Kidney (tissue), 14 donors: ENCODE data around the gene PUM1. TPM values are rescaled to one million over a fixed set of nuclear protein-coding genes. Genes with fewer than 3 reads are reported as not detected.

ENCODE experiments used
- DNase-seq, 5 donors: peaks; one replicate each; pipeline ENCODE4 v3.0.0-alpha.2; 2013 to 2020
- FAIRE-seq: peaks from 2 replicates; lab custom pipeline; 2012; peaks lifted over from hg19 to GRCh38; lab: Jason Lieb, UNC
- H3K27ac ChIP-seq, 2 donors: one replicate each; pipeline ENCODE4 v1.7.0; 2013; ENCODE audit warnings: low read depth in 2 of 2, low read length in 2 of 2, inconsistent platforms in 1 of 2
- H3K27me3 ChIP-seq: one replicate; pipeline ENCODE4 v1.7.1; 2013; ENCODE audit warnings: low read length, inconsistent platforms; ENCODE audit not compliant: control insufficient read depth, insufficient read depth
- H3K36me3 ChIP-seq, 3 donors: one replicate each; pipeline versions ENCODE4 v1.7.0 to v1.7.1; 2013; ENCODE audit warnings: low read length in 3 of 3, control low read depth in 1 of 3, inconsistent platforms in 1 of 3; ENCODE audit not compliant: insufficient read depth in 3 of 3, control insufficient read depth in 2 of 3
- H3K4me1 ChIP-seq, 3 donors: one replicate each; pipeline versions ENCODE4 v1.7.0 to v1.7.1; 2013; ENCODE audit warnings: low read length in 3 of 3, inconsistent platforms in 1 of 3, low read depth in 1 of 3; ENCODE audit not compliant: control insufficient read depth in 2 of 3, insufficient read depth in 2 of 3
- H3K4me3 ChIP-seq, 3 donors: one replicate each; pipeline versions ENCODE4 v1.7.0 to v1.8.1; 2013; ENCODE audit warnings: low read length in 3 of 3, control low read depth in 1 of 3, inconsistent platforms in 1 of 3
- H3K9ac ChIP-seq, 3 donors: one replicate each; pipeline versions ENCODE4 v1.7.0 to v1.7.1; 2013; ENCODE audit warnings: low read length in 3 of 3, control low read depth in 1 of 3, inconsistent platforms in 1 of 3
- H3K9me3 ChIP-seq, 3 donors: one replicate each; pipeline versions ENCODE4 v1.7.0 to v1.7.1; 2013; ENCODE audit warnings: low read length in 3 of 3, control low read depth in 1 of 3, inconsistent platforms in 1 of 3; ENCODE audit not compliant: control insufficient read depth in 2 of 3, insufficient read depth in 1 of 3
- intact Hi-C: fragments of 100-400 bp; cut with DNase I; formaldehyde crosslinking; loops from one replicate; pipeline ENCODE4 v1.11.1; 2022
- polyA plus RNA-seq: library from polyadenylated mRNA; stranded (reverse); fragments of 350-450 nt; fragmentation: Illumina TruSeq; extraction: RNeasy Lipid Tissue Mini Kit (QIAGEN cat#74804); gene quantifications from one replicate; pipeline ENCODE4 v1.2.3, GENCODE V29; 2014; ENCODE audit warnings: low read depth, low replicate concordance; ENCODE audit not compliant: insufficient read depth
- total RNA-seq: library from RNA; stranded (reverse); fragmentation: NEBNext Ultra II Directional; extraction: Animal tissue kit (Norgen Biotek cat#: 25700); gene quantifications from one replicate; pipeline ENCODE4 v1.2.1, GENCODE V29; 2021
- TF ChIP-seq, protein P1 (sequence below): IDR thresholded peaks from 3 replicates; pipeline ENCODE4 v1.5.1; 2012; ENCODE audit warnings: mild to moderate bottlenecking, moderate library complexity, borderline replicate concordance; ENCODE audit not compliant: insufficient read depth; ENCODE audit errors: extremely low read depth
- donor health status: control.
- donor health status: control.
- donor health status: control.
- donor health status: control.
- donor health status: control.
- donor health status: DM: yes; HTN: yes; CAD: no.
- donor health status: Normal renal cell carcinoma (clear cell type).

The PUM1 gene
- total and polyA plus RNA-seq, 2 donors from 2014 or later: 19.1 to 150 TPM

DNA sequence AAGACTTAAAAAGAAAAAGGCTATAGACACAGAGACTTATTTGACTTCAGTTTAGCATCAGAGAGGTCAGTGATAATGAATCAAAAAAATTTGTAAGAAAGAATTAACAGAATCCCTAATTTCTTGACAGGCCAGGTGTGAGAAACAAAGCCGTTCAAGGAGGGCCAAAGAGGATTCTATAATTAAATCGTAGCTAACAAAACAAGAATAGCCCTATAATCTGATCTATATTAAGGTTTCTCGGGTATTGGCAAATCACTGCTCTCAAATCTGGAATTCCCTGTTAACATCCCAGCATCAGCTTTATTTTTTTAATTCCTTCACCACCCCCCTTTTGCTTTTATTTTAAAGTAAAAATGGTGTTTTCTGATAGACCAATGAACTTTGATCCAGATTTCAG lies 60.3 kb downstream of the PUM1 start:
- TF ChIP-seq, protein P1, sequence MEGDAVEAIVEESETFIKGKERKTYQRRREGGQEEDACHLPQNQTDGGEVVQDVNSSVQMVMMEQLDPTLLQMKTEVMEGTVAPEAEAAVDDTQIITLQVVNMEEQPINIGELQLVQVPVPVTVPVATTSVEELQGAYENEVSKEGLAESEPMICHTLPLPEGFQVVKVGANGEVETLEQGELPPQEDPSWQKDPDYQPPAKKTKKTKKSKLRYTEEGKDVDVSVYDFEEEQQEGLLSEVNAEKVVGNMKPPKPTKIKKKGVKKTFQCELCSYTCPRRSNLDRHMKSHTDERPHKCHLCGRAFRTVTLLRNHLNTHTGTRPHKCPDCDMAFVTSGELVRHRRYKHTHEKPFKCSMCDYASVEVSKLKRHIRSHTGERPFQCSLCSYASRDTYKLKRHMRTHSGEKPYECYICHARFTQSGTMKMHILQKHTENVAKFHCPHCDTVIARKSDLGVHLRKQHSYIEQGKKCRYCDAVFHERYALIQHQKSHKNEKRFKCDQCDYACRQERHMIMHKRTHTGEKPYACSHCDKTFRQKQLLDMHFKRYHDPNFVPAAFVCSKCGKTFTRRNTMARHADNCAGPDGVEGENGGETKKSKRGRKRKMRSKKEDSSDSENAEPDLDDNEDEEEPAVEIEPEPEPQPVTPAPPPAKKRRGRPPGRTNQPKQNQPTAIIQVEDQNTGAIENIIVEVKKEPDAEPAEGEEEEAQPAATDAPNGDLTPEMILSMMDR: no peak
- Histone ChIP-seq H3K9me3 (no peaks in the 10 kb centered on the region), H3K27me3 (no peaks in the 10 kb centered on the region), H3K27ac (no peak overlapping the region), H3K9ac (no peak overlapping the region), H3K4me3 (no peak overlapping the region), H3K4me1 (peaks cover 0 to 7% (median 5%) of the 10 kb centered on the region in 3 donors), H3K36me3 (peaks cover 0 to 5% (median 5%) of the 10 kb centered on the region in 3 donors)
- no peak for DNase-seq
- no peak for FAIRE-seq
- intact Hi-C loops: no loop called here

DNA sequence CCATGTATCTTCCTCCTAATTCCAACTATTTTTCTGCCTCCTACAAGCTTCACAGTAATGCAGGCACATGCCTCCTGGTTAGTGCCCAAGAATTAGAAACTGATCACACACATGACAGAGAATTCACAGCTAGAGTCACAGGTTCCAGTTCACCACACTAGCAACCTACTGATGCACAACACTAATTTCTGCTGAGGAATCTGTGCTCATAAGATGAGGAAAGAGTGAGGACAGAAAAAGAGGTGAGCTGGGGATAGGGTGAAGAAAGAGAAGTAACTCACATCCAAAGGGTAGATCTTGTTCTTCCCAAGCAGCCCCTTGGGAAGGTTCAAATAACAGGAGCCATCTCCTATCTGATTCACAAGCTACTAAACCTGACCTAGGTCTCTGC lies 61.3 kb downstream of the PUM1 start:
- Histone ChIP-seq H3K4me3 (no peak overlapping the region), H3K9me3 (no peaks in the 10 kb centered on the region), H3K36me3 (peaks cover 0 to 5% (median 5%) of the 10 kb centered on the region in 3 donors), H3K9ac (no peak overlapping the region), H3K27ac (no peak overlapping the region), H3K4me1 (peaks cover 0 to 5% (median 4%) of the 10 kb centered on the region in 3 donors), H3K27me3 (no peaks in the 10 kb centered on the region)
- intact Hi-C loops: no loop called here
- DNase-seq (no peak), FAIRE-seq (no peak)
- TF ChIP-seq, protein P1: no peak

DNA sequence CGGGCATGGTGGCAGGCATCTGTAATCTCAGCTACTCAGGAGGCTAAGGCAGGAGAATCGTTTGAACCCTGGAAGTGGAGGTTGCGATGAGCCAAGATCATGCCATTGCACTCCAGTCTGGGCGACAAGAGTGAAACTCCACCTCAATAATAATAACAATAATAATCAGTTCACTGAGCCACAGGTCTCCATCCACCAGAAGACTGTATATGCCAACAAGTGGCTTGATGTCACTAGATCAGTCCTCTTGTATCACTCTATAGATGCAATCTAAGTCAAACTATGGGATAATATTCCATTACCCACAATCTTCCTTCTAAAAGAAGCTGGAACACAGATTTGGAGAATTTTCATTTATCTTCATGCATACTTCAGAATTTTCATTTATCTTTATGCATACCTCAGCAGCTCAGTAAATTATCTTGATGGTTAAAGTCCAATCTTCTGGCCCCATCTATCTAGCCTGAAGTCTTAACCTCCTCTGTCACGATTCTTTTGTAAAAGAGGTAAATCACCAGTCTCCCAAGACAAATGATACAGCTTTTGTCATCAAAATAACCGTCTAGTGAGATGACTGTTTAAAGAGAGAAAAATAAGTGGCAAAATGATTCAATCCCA lies 61.8 kb downstream of the PUM1 start:
- no peak overlapping the region for H3K27ac ChIP-seq
- TF ChIP-seq, protein P1: no peak

More for the DNA sequence above, 61.8 kb downstream of the PUM1 start:
- no peak for FAIRE-seq
- Histone ChIP-seq H3K27me3 (no peaks in the 10 kb centered on the region), H3K4me3 (no peak overlapping the region), H3K9ac (no peak overlapping the region), H3K9me3 (no peaks in the 10 kb centered on the region), H3K4me1 (peaks cover 0 to 5% (median 4%) of the 10 kb centered on the region in 3 donors), H3K36me3 (peaks cover 0 to 5% (median 5%) of the 10 kb centered on the region in 3 donors)
- DNase-seq: no peak
- intact Hi-C loops: no loop called here
